HG03354 (cell line): ENCODE results near the gene UBE2K.
"Not testable (repeated sequence)": the region's sequence is repeated elsewhere in the genome, so short reads cannot be mapped to it uniquely, and the experiment has no call there.

Experiments
- ATAC-seq: cut with Tn5 transposase; IDR thresholded peaks from one replicate; pipeline ENCODE4 v1.9.1; 2021; ENCODE audit warnings: mild to moderate bottlenecking; ENCODE audit not compliant: unreplicated experiment, poor library complexity, severe bottlenecking

Gene UBE2K

GRCh38 chr4:39719804-39720580 lies 22.1 kb downstream of the UBE2K start:
- ATAC-seq = no peak

GRCh38 chr4:39721273-39721672 lies 23.3 kb downstream of the UBE2K start:
- not testable (repeated sequence) for ATAC-seq

- no peak for ATAC-seq
These were observed 23.9 kb downstream of the UBE2K start for GRCh38 chr4:39721788-39722187.

- no peak for ATAC-seq
These were observed 31.6 kb downstream of the UBE2K start for GRCh38 chr4:39729557-39729956.

GRCh38 chr4:39730072-39730471 lies 32.1 kb downstream of the UBE2K start:
- ATAC-seq = no peak

GRCh38 chr4:39731908-39732307 lies 34.0 kb downstream of the UBE2K start:
- ATAC-seq = no peak

- no peak for ATAC-seq
These were observed 34.8 kb downstream of the UBE2K start for GRCh38 chr4:39732728-39733127.

- not testable (repeated sequence) for ATAC-seq
These were observed 41.7 kb downstream of the UBE2K start for GRCh38 chr4:39739591-39739990.

- ATAC-seq = no peak
These were observed 43.5 kb downstream of the UBE2K start for GRCh38 chr4:39741401-39741800.

GRCh38 chr4:39745920-39746319 lies 48.0 kb downstream of the UBE2K start:
- ATAC-seq = no peak

GRCh38 chr4:39750216-39750615 lies 52.3 kb downstream of the UBE2K start:
- no peak for ATAC-seq

- no peak for ATAC-seq
These were observed 56.4 kb downstream of the UBE2K start for GRCh38 chr4:39754309-39754708.

GRCh38 chr4:39756159-39756558 lies 58.2 kb downstream of the UBE2K start:
- ATAC-seq = no peak

GRCh38 chr4:39758176-39758575 lies 60.2 kb downstream of the UBE2K start:
- no peak for ATAC-seq

GRCh38 chr4:39759569-39759968 lies 61.6 kb downstream of the UBE2K start:
- ATAC-seq = no peak

- no peak for ATAC-seq
These were observed 63.2 kb downstream of the UBE2K start for GRCh38 chr4:39761005-39761667.

GRCh38 chr4:39763714-39764572 lies 66.0 kb downstream of the UBE2K start:
- peak; percentile 55 for ATAC-seq

GRCh38 chr4:39770005-39770404 lies 72.1 kb downstream of the UBE2K start:
- ATAC-seq = no peak

- ATAC-seq = no peak
These were observed 72.5 kb downstream of the UBE2K start for GRCh38 chr4:39770471-39770870.

GRCh38 chr4:39770969-39771724 lies 73.2 kb downstream of the UBE2K start:
- ATAC-seq = no peak
